RWPE1 (cell line): Measurements from ENCODE around the gene TMEM116.

Experiments used
- CTCF ChIA-PET: fragments of 350-600 bp; sonication (Branson Sonifier 250); formaldehyde crosslinking; extraction: SDS; loops from one replicate; lab custom pipeline; 2021; lab: Yijun Ruan, JAX
- POLR2A ChIA-PET: fragments of 400-600 bp; formaldehyde crosslinking; extraction: SDS; loops from one replicate; lab custom pipeline; 2020; ENCODE audit warnings: antibody characterized with exemption; ENCODE audit not compliant: low non-redundant PET; lab: Yijun Ruan, JAX
- DNase-seq: peaks from one replicate; pipeline ENCODE4 v3.0.0; 2012; ENCODE audit warnings: low spot score
- H3K27ac ChIP-seq: fragments of 450-650 bp; 2 replicates; pipeline ENCODE4 v1.5.1; 2017
- CTCF ChIP-seq: fragments of 450-650 bp; conservative IDR thresholded peaks from 2 replicates; pipeline ENCODE4 v1.5.1; 2017; ENCODE audit warnings: low read depth, mild to moderate bottlenecking

The TMEM116 gene

DNA sequence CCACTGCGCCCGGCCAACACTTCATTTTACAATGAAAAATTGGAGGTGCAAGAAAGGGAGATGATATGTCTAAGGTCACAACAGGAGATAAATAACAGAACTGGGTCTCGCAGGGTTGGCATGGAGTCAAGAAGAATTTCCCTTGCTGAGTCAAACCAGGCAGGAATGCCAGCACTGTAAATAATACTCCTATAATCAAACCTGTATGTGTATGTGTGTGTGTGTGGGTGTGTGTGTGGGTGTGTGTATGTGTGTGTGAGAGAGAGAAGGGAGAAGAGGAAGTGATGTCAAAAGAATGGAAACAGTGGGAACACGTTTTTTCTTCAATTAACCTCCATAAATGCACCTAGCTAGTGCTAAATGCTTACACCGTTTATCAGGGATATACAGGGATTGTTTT is 70.4 kb downstream of the TMEM116 start:
- ChIA-PET CTCF (no interaction called here), POLR2A (no interaction called here)
- peak; percentile 33 for DNase-seq
- no peak for TF ChIP-seq CTCF
- H3K27ac ChIP-seq, result 0 out of 2 replicates have a peak overlapping the region, but pooled peaks have one; percentile 8

DNA sequence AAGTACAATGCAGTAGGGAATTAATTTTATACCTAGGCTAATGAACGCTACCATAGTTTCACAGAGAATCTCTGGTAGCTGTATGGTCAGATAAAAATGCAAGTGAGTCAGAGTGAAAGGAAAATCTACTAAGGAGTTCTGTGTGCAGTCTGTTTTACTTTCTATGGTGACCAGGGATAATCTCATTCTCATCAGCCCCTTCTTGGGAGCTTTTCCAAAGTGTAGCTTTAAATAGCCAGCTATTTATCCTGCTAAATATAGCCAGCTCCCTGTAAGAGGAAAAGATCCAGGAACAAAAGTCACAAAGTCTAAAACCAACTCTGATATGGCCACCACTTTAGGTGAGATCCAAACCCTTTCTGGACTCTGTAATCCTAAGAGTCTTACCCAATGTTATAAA is 75.5 kb downstream of the TMEM116 start:
- ChIA-PET CTCF (no interaction called here), POLR2A (interaction anchor here (0.6 kb wide), 1 partner anchor 481 kb away, joined by 3 read pairs; the partner anchor contains the start of gene PTPN11)
- no peak overlapping the region for H3K27ac ChIP-seq
- no peak for TF ChIP-seq CTCF
- no peak for DNase-seq

DNA sequence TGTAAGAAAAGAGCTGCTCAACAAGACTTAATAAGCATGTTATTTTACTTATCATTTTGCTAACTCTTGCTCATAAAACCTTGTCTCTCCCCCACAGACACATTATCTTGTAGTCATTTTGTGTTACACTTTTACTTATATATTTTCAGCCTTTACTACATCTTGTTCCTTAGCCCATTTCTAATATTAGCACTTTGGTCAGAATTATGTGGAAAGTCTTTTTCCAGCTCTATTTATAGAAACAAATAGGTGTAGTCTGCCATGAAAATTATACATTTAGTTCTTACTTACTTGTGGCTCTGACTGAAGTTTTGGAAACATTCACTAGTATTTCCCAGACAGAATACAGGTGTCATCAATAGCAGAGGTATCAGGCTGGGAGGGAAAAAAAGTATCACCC is 76.1 kb downstream of the TMEM116 start:
- ChIA-PET POLR2A (interaction anchor here (0.6 kb wide), 1 partner anchor 482 kb away, joined by 3 read pairs; the partner anchor contains the start of gene PTPN11), CTCF (no interaction called here)
- H3K27ac ChIP-seq, result no peak overlapping the region
- no peak for TF ChIP-seq CTCF
- no peak for DNase-seq

DNA sequence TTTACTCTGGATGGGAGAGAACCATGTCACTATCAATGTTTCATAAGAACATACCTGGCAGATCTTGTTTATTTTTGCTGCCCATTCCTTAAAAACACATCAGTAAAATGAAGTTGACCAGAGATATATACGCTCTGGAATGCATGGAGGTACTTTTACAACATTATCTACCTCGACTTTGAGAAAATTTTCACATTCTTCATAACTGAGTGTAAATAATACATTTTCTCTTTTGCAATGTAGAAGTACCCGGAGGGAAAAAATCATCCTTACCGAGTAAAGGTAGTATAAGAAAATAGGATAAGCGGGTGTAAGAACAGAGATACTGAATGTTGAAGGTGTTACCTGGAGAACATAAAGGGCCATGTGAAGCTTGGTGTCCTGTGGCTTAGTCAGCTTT is 80.7 kb downstream of the TMEM116 start:
- ChIA-PET CTCF (interaction anchor here (0.7 kb wide), 1 partner anchor 174 kb away, joined by 3 read pairs; no protein-coding TSS in a partner anchor), POLR2A (no interaction called here)
- no peak overlapping the region for H3K27ac ChIP-seq
- TF ChIP-seq CTCF, result no peak
- DNase-seq, result no peak

DNA sequence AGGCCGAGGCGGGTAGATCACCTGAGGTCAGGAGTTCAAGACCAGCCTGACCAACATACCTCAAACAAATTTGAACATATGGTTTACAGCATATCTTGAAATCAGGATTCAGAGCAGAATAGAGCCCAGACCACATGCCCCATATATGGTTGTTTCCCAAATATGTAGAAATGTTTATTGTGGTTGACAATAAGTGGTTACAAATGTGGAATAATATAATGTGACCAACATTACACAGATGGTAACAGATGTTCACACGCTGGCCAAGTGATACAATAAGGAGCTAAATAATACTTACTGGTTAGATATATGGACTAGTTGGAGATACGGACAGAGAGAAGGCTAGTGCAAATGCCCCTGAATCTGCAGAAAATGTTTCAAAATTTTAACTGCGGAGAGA is 85.6 kb downstream of the TMEM116 start:
- no peak for TF ChIP-seq CTCF
- POLR2A ChIA-PET, result no interaction called here
- no peak overlapping the region for H3K27ac ChIP-seq
- DNase-seq, result no peak
- CTCF ChIA-PET, result no interaction called here

DNA sequence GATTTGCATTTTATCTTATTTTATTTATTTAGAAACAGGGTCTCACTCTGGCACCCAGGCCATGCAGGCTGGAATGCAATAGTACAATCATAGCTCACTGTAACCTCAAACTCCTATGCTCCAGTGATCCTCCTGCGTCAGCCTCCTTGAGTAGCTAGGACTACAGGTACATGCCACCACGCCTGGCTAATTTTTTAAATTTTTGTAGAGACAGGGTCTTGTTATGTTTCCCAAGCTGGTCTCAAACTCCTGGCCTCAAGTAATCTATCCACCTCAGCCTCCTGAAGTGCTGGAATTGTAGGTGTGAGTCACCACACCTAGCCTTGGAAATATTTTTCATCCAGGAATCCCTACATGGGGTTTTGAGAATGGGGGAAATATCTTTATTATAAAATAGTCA is 86.3 kb downstream of the TMEM116 start:
- TF ChIP-seq CTCF, result no peak
- POLR2A ChIA-PET, result no interaction called here
- no peak for DNase-seq
- H3K27ac ChIP-seq, result no peak overlapping the region
- CTCF ChIA-PET, result no interaction called here
